BJ (cell line): ENCODE data around the gene ZNF718. TPM values are rescaled to one million over a fixed set of nuclear protein-coding genes. Genes with fewer than 3 reads are reported as not detected.
"Not testable (repeated sequence)": the region's sequence is repeated elsewhere in the genome, so short reads cannot be mapped to it uniquely, and the experiment has no call there.

Experiments used
- CTCF ChIA-PET: fragments of 350-600 bp; formaldehyde crosslinking; extraction: SDS; loops from one replicate; lab custom pipeline; 2021; ENCODE audit warnings: antibody characterized with exemption, inconsistent platforms; lab: Yijun Ruan, JAX
- POLR2A ChIA-PET: fragments of 300-600 bp; sonication (Branson Sonifier 250); formaldehyde crosslinking; extraction: SDS; loops from one replicate; lab custom pipeline; 2021; ENCODE audit warnings: antibody characterized with exemption; lab: Charles Lee
- DNase-seq: peaks from one replicate; pipeline ENCODE4 v3.0.0-alpha.2; 2011; ENCODE audit warnings: low read depth
- H3K27me3 ChIP-seq: 2 replicates; pipeline ENCODE4 v1.6.0; 2011; ENCODE audit warnings: low read length; ENCODE audit not compliant: control insufficient read depth, insufficient read depth
- H3K36me3 ChIP-seq: 2 replicates; pipeline ENCODE4 v1.5.1; 2011; ENCODE audit warnings: low read length; ENCODE audit not compliant: control insufficient read depth, insufficient read depth
- H3K4me3 ChIP-seq: 2 replicates; pipeline ENCODE4 v1.5.1; 2011; ENCODE audit warnings: low read depth, mild to moderate bottlenecking, control low read depth, low read length
- CTCF ChIP-seq: IDR thresholded peaks from 2 replicates; pipeline ENCODE4 v1.5.1; 2011; ENCODE audit warnings: low read depth, mild to moderate bottlenecking, control low read depth, inconsistent platforms, low read length, moderate library complexity; ENCODE audit not compliant: insufficient read depth
- polyA minus RNA-seq: library from RNA; depleted of rRNA, polyadenylated mRNA; stranded (reverse); fragments of >200 nt; gene quantifications from 2 replicates; pipeline ENCODE4 v1.2.3, GENCODE V29; 2011; rRNA and poly(A)+ RNA removed
- polyA plus RNA-seq: library from polyadenylated mRNA; depleted of rRNA; stranded (reverse); fragments of >200 nt; gene quantifications from 2 replicates; pipeline ENCODE4 v1.2.3, GENCODE V29; 2011; rRNA removed

ZNF718 gene
- polyA plus RNA-seq (1.6 and 2.4 TPM in 2 replicates), polyA minus RNA-seq (1.7 and 2.7 TPM in 2 replicates)

GRCh38 chr4:124275-125081, at the start of gene ZNF718:
Gene ZNF718 (plus strand): TSS chr4:124501. CDS start chr4:124671, 170 bp downstream.
- TF ChIP-seq CTCF: no peak
- CTCF ChIA-PET: interaction anchor here (0.7 to 1.1 kb wide), 3 partner anchors 9 to 42 kb away, joined by 3 to 4 read pairs (median 3); no protein-coding TSS in a partner anchor
- peak; percentile 80 for DNase-seq
- Histone ChIP-seq H3K4me3 (peak within 1 kb of the TSS; percentile 71), H3K27me3 (no peaks in the 10 kb centered on the region), H3K36me3 (no peaks in the 10 kb centered on the region; the same call in 1 of the 2 replicates)
- POLR2A ChIA-PET: interaction anchor here (0.7 kb wide), 1 partner anchor 8 kb away, joined by 4 read pairs; no protein-coding TSS in a partner anchor

- CTCF ChIA-PET: no interaction called here
- no peak for TF ChIP-seq CTCF
- POLR2A ChIA-PET: no interaction called here
- no peak for DNase-seq
- no peaks in the 10 kb centered on the region for H3K27me3 ChIP-seq
- H3K4me3 ChIP-seq: no peak overlapping the region
- no peaks in the 10 kb centered on the region; the same call in 1 of the 2 replicates for H3K36me3 ChIP-seq
These were observed 38.4 kb upstream of the ZNF718 start for GRCh38 chr4:85951-86350.

GRCh38 chr4:86559-87324, 37.6 kb upstream of the ZNF718 start:
- H3K27me3 ChIP-seq, DNase-seq, H3K36me3 ChIP-seq, CTCF ChIA-PET, H3K4me3 ChIP-seq, POLR2A ChIA-PET: not testable (repeated sequence)

GRCh38 chr4:98386-98785, 25.9 kb upstream of the ZNF718 start:
- no peak for TF ChIP-seq CTCF
- DNase-seq: no peak
- ChIA-PET CTCF (no interaction called here), POLR2A (no interaction called here)
- Histone ChIP-seq H3K36me3 (no peaks in the 10 kb centered on the region), H3K4me3 (no peak overlapping the region), H3K27me3 (no peaks in the 10 kb centered on the region)

- H3K4me3 ChIP-seq: no peak overlapping the region
- TF ChIP-seq CTCF: no peak
- H3K27me3 ChIP-seq: no peaks in the 10 kb centered on the region
- H3K36me3 ChIP-seq: no peaks in the 10 kb centered on the region
- DNase-seq: no peak
- ChIA-PET CTCF (no interaction called here), POLR2A (no interaction called here)
These were observed 24.4 kb upstream of the ZNF718 start for GRCh38 chr4:99863-100262.
